ENCODE results near the gene TMCC1.

The TMCC1 gene

DNA sequence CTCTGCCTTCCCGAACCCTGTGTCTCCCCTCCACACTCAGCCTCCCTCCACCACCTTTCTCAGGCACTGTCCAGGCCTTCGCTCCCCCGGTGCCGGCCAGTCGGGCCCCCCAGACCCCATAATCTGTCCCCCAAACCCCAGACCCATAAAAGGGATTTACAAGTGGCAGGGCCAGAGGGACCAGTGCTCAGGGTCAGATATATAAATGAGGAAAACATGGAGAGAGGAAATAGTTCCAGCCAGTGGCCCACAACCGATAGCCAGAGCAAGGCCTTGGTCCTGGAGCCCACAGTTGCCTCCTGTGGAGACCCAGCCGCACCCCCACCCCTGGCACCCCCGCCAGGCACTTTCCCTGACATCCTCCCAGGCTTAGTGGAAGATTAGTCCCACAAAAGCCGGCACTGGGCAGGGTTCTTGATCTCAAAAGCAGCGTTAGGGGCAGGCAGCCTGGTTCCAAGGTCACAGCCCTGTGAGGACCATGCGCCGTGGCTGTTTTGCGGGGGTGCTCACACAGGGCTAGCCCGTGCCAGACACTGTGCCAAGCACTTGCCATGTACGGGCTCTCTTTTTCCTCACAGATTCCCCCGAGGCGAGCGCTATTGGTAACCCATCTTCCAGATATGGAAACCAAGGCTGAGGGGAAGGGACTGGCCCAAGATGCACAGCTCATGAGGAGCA, 286.0 kb downstream of the TMCC1 start:
- DNase-seq = no peak

DNA sequence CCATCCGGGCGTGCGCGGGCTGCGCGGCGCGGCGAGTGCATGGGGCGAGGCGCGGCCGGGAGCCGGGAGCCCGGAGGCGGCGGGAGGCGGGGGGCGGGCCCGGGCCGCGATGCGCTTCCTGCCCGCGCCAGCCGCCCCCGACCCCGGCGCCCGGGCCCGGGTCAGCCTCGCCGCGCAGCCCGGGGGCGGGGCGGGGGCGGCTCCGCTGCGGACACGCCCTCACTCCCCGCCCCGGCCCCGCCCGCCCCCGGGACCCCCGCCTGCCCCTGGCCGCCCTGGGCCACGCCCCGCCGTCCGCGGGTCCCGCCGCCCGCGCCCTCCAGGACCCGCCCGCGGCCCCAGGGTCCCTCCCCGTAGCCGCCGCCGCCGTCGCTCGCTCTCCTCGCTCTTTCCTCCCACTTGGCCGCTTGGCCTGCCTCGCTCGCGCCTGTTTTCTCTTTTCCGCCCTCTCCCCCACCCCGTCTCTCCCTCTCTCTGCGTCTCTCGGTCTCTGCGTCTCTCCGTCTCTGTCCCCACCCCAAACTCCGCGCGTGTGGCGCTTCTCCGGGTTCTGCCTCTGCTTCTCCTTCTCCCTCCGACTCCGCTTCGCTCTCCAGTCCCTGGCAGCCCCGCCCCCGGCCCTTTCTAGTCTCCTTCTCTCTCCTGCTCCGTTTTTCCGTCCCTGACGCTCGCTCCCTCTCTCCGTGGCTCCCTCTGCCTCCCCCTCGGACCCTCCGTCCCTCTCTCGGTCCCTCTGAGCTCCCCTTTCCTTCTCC, 286.7 kb downstream of the TMCC1 start, which contains the start of gene PLXND1:
Gene PLXND1, minus strand, starts transcription at position 41 of the 755 bp plus-strand sequence. Its CDS starts 37 bp downstream, at position 4.
- peak; percentile 28 for DNase-seq

DNA sequence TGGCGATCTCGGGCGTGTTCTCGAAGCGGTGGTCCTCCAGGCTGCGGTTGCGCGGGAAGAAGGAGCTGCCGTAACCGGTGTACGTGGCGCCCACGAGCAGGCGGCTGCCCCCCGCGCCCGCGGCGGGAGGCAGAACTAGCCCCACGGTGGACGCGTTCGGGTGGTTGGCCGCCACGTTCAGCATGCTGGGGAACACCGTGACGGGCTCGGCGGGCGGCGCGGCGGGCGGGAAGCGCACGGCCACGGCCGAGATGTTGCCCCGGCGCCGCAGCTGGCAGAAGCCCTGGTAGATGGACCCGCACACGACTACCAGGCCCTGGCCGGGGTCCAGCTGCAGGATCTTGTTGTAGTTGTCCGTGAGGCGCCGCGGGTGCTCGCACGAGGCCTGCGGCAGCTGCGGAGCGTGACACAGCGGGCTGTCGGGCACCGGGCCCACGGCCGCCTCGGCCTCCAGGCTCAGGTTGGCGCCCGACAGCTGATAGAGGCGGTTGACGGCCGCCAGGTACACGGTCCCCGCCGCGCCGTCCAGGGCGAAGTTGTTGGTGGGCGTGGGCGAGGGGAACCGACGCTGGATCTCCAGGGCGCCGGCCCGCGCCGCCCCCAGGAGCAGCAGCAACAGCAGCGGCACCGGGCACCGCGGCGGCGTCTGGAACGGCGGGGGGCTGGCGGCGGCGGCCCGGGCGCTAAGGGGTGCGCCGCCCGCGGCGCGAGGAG, 287.4 kb downstream of the TMCC1 start:
- DNase-seq = no peak

- peak; percentile 47 for DNase-seq
These were observed 288.1 kb downstream of the TMCC1 start for GRCh38 chr3:129605203-129605921.

DNA sequence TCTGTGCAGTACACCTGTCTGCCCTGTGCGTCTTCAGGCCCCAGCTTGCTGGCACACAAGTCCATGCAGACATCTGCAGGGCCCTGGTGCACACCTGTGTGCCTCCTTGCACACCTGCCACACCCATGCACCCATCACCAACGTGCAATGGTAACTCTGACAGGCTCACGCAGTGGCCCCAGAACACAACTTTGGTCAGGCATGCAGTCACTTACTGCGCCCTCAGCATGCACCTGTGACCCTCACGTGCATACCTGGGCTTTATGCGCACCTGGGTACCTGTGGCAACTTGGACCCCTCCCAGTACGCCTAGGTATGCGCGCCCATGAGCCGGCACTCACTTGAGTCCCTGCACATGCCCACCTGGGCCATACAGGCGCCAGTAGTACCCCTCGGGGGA, 288.7 kb downstream of the TMCC1 start:
- DNase-seq = no peak

DNA sequence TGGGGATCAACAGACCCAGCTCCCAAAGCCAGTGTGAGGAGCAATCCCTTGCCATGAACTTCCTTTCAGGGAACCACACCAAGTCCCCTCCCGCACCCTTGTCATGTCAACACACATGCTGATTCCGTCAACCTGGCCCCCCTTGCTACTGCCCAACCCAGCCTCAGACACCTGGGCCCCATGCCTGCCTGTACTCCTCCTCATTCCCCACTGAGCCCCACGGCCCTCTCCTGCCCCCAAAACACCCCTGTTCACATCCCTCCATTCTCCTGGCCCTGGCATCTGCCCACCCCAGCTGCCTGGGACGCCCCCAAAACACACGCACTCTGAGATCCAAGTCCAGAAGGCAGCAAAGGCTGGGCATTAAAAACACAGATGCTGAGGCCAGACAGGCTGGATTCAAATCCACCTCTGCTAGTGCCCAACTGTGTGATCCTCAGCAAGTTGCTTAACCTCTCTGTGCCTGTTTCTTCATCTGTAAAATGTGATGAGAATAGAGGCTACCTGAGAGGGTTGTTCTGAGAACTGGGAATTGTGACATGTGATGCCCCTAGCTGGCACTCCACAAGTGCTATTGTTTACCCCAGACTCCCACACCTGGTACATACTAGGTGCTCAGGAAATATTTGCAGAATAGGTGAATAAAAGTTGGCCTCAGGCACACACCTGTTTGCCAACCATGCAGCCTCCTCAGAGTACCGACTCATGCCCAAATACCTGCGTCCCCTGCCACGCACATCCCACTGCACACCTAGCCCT, 289.3 kb downstream of the TMCC1 start:
- DNase-seq = no peak

- no peak for DNase-seq
These were observed 290.0 kb downstream of the TMCC1 start for GRCh38 chr3:129603561-129603942.

DNA sequence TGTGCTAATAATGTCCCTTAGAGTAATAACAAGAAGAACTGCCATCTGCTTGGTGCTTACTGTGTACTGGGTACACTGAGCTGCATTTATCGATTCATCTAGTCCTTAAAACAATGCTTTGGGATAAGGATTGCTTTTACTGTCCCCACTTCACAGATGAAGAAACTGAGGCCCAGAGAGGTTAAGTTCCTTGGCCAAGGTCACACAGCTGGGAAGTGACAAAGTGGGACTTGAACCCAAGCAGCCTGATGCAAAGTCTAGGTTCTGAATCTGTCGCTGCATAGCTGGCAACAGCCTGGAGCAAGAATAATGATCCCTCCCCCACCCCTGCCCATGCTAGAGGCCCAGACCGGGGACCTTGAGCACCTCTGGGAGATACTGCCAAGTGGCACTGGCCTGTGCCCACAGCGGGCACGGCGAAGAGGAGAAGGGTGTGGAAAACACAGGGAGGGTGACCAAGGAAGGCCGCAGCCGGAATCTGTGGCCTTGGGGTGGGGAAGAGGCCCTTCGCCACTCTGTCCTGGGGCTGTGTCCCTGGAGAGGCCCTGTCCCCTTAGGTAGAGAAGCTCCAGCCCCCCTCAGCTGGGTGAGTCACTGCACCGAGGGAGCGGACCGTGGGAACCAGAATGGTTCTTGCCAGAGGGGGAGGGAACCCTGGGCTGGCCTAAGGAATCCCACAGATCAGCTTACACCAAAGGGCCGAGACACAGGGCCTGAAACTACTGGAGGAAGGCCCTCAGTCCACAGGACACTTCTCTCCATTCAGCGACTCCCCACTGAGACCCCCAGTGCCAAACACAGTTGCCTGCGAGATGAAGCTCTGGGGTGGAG, 290.6 kb downstream of the TMCC1 start:
- DNase-seq = no peak

DNA sequence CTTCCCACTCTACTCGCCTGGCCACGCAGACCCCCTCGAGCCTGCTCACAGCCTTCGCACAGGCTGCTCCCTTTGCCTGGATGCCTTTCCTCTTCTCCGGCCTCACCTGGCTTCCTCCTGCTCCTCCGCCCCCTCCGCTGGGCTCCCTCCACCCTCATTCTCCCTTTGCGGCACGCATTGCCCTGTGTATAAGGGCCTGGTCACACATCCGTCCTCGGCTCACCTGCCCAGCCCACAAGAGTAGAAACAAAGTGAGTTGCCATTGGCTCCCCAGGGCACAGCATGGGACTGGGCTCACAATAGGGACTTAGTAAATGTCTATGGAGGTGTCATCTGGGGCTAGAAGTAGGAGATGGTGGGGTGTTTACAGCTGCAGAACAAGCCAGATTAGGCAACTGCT, 291.2 kb downstream of the TMCC1 start:
- DNase-seq = no peak

DNA sequence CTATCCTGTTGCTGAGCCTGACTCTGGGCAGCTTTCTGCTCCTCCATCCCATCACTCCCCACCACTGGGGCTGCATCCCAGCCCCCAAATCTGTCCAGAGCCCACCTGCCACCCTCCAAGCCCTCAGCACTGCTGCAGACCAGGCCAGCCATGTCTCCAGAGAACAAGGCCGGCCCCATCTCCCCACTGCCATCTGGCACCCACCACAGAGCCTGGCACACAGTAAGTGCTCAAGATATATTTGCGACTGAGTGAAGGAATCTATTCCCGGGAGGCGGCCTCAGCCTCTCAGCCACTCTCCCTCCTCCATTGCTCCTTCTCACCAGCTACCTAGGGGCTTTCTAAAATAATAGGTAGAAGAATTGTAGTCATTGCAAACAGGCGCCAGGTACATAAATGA, 291.8 kb downstream of the TMCC1 start:
- no peak for DNase-seq

- DNase-seq = no peak
These were observed 293.2 kb downstream of the TMCC1 start for GRCh38 chr3:129600348-129600747.

DNA sequence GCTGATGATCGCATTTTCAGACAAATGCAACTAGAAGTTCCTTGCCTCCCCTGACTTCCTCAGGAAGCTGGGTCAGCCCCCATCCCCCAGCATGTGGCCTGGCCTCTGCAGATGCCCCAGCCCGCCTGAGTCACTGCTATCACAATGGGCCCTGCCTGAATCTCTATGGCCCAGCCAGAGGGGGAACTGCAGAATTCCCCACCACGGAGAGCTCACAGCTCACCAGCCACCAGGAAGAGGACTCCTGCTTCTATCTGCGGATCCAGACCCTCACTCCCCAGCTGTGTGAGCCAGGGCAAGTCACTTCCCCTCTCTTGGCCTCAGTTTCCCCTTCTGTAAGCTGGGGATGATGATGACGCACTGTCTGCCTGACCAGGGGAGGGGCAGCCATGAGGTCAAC, 293.9 kb downstream of the TMCC1 start:
- DNase-seq = no peak

GRCh38 chr3:129599073-129599472, 294.4 kb downstream of the TMCC1 start:
- no peak for DNase-seq

GRCh38 chr3:129598484-129598883, 295.0 kb downstream of the TMCC1 start:
- DNase-seq = no peak

GRCh38 chr3:129598000-129598381, 295.5 kb downstream of the TMCC1 start:
- no peak for DNase-seq

All from central memory CD4-positive, alpha-beta T cell (primary cell).